A673 (cell line): Measurements from ENCODE around the gene AHDC1.
"Not testable (repeated sequence)": the region's sequence is repeated elsewhere in the genome, so short reads cannot be mapped to it uniquely, and the experiment has no call there.

ENCODE experiments used
- EZH2 ChIP-seq: fragments of 200-600 bp; sonication (generic); IDR thresholded peaks from 2 replicates; pipeline ENCODE4 v1.6.1; 2017; ENCODE audit warnings: borderline replicate concordance, low read depth, mild to moderate bottlenecking, mixed read lengths, antibody characterized with exemption, low read length; ENCODE audit not compliant: poor library complexity, severe bottlenecking
- TF ChIP-seq, protein P1 (sequence below): fragments of 300-800, 200-600 bp; sonication (generic); conservative IDR thresholded peaks from 2 replicates; pipeline ENCODE4 v1.5.1; 2017; ENCODE audit warnings: low read depth, mild to moderate bottlenecking, antibody characterized with exemption, low read length, moderate library complexity, mixed read lengths

DNA sequence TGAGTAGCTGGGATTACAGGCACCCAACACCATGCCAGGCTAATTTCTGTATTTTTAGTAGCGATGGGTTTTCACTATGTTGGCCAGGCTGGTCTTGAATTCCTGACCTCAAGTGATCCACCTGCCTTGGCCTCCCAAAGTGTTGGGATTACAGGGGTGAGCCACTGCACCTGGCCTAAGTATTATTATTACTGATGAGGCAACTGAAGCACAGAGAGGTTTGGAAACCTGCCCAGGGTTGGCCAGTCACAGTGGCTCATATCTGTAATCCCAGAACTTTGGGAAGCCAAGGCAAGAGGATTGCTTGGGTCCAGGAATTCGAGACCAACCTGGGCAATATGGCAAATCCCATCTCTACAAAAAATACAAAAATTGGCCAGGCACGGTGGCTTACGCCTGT, 23.8 kb upstream of the AHDC1 start:
- TF ChIP-seq, protein P1, sequence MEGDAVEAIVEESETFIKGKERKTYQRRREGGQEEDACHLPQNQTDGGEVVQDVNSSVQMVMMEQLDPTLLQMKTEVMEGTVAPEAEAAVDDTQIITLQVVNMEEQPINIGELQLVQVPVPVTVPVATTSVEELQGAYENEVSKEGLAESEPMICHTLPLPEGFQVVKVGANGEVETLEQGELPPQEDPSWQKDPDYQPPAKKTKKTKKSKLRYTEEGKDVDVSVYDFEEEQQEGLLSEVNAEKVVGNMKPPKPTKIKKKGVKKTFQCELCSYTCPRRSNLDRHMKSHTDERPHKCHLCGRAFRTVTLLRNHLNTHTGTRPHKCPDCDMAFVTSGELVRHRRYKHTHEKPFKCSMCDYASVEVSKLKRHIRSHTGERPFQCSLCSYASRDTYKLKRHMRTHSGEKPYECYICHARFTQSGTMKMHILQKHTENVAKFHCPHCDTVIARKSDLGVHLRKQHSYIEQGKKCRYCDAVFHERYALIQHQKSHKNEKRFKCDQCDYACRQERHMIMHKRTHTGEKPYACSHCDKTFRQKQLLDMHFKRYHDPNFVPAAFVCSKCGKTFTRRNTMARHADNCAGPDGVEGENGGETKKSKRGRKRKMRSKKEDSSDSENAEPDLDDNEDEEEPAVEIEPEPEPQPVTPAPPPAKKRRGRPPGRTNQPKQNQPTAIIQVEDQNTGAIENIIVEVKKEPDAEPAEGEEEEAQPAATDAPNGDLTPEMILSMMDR = not testable (repeated sequence)
- not testable (repeated sequence) for TF ChIP-seq EZH2
